Gastroesophageal sphincter (tissue), 3 donors: ENCODE measurements around the gene NOP16.

Experiments used
- EP300 ChIP-seq: sonication (generic); formaldehyde crosslinking; IDR thresholded peaks from one replicate; pipeline ENCODE4 v1.6.1; 2017; ENCODE audit warnings: antibody characterized with exemption, mild to moderate bottlenecking
- POLR2A ChIP-seq, 2 donors: fragments of 450-650 bp; IDR thresholded peaks; one replicate each; pipeline ENCODE4 v1.6.1; 2017; ENCODE audit warnings: antibody characterized with exemption in 2 of 2, mild to moderate bottlenecking in 2 of 2, moderate library complexity in 1 of 2
- POLR2AphosphoS5 ChIP-seq: sonication (generic); formaldehyde crosslinking; IDR thresholded peaks from one replicate; pipeline ENCODE4 v1.6.1; 2017; ENCODE audit warnings: antibody characterized with exemption
- TF ChIP-seq, protein P1 (sequence below), 4 experiments: fragments of 200-600 bp in 2 of 4; fragments of 450-650 bp in 2 of 4; sonication (generic) in 1 of 4; IDR thresholded peaks; one replicate each; pipeline ENCODE4 v1.5.1; 2017 to 2019; ENCODE audit warnings: antibody characterized with exemption in 4 of 4, mild to moderate bottlenecking in 2 of 4, moderate library complexity in 2 of 4

DNA sequence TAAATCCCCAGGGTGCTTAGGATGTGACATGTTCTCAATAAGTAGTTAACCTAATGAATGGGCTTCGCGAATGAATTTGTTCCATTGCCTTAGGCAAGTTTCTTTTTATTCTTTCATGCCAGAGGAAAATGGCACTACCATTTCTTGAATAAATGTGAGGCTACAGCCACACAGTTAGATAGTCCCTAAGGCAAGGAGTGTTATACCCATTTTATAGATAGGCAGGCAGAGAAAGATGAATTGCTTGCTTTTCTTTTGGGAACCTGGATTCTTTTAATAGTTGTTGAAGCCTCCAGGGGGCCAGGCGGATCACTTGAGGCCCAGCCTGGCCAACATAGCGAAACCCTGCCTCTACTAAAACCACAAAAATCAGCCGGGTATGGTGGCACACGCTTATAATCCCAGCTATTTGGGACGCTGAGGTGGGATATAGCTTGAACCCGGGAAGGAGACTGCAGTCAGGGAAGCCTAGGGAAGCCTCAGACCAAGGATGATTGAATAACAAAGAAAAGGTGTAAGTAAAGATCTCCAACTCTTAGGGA, 943 bp downstream of the NOP16 start:
- TF ChIP-seq POLR2A (IDR thresholded peaks at IDR 0.05) (no peak), POLR2AphosphoS5 (no peak), EP300 (no peak)
- TF ChIP-seq, protein P1, sequence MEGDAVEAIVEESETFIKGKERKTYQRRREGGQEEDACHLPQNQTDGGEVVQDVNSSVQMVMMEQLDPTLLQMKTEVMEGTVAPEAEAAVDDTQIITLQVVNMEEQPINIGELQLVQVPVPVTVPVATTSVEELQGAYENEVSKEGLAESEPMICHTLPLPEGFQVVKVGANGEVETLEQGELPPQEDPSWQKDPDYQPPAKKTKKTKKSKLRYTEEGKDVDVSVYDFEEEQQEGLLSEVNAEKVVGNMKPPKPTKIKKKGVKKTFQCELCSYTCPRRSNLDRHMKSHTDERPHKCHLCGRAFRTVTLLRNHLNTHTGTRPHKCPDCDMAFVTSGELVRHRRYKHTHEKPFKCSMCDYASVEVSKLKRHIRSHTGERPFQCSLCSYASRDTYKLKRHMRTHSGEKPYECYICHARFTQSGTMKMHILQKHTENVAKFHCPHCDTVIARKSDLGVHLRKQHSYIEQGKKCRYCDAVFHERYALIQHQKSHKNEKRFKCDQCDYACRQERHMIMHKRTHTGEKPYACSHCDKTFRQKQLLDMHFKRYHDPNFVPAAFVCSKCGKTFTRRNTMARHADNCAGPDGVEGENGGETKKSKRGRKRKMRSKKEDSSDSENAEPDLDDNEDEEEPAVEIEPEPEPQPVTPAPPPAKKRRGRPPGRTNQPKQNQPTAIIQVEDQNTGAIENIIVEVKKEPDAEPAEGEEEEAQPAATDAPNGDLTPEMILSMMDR (IDR thresholded peaks at IDR 0.05) = no peak
